Neutrophil (primary cell): ENCODE results near the gene PRKACB.

Source experiments
- H3K27ac ChIP-seq: fragments of 200-600 bp; sonication (generic); 2 replicates; pipeline ENCODE4 v1.5.1; 2016; ENCODE audit warnings: mild to moderate bottlenecking, moderate library complexity
- H3K27me3 ChIP-seq: fragments of 200-600 bp; sonication (generic); 2 replicates; pipeline ENCODE4 v1.6.0; 2016; ENCODE audit warnings: mild to moderate bottlenecking
- H3K36me3 ChIP-seq: fragments of 200-600 bp; sonication (generic); 2 replicates; pipeline ENCODE4 v1.5.1; 2017
- H3K4me1 ChIP-seq, 2 experiments: fragments of 200-600 bp in 1 of 2; sonication (generic) in 1 of 2; 1 replicate in 1 of 2; 2 replicates in 1 of 2; pipeline versions ENCODE4 v1.5.1 to v1.6.1; 2013 to 2016; ENCODE audit warnings: low read depth in 1 of 2, low read length in 1 of 2, mild to moderate bottlenecking in 1 of 2, moderate library complexity in 1 of 2; ENCODE audit not compliant: control insufficient read depth in 1 of 2, insufficient read depth in 1 of 2
- H3K4me3 ChIP-seq, 2 experiments: fragments of 200-600 bp in 1 of 2; sonication (generic) in 1 of 2; 1 replicate in 1 of 2; 2 replicates in 1 of 2; pipeline ENCODE4 v1.5.1; 2013 to 2016; ENCODE audit warnings: low read depth in 1 of 2, low read length in 1 of 2, mild to moderate bottlenecking in 1 of 2, moderate library complexity in 1 of 2
- H3K9me3 ChIP-seq: fragments of 200-600 bp; sonication (generic); 2 replicates; pipeline ENCODE4 v1.5.1; 2016
- TF ChIP-seq, protein P1 (sequence below): fragments of 200-600 bp; sonication (generic); IDR thresholded peaks from 2 replicates; pipeline ENCODE4 v1.5.1; 2016; ENCODE audit warnings: antibody characterized with exemption

The PRKACB gene

DNA sequence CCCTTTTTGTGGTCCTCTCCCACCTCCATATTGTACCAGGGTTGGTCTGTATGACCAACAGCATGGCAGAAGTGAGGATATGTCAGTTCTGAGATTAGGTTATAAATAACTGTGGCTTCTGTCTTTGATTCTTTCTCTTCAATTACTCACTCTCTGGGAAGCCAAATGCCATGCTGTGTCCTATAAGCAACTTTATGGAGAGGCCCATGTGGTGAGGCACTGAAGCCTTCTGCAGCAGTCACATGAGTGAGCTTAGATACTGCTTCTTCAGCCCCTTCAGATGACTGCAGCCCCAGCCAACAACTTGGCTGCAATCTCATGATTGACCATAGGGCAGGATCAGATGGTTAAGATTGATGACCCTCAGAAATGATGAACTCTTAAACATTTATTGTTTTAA, 123.4 kb downstream of the PRKACB start:
- H3K4me3 ChIP-seq, result no peak overlapping the region
- no peaks in the 10 kb centered on the region for H3K9me3 ChIP-seq
- H3K27ac ChIP-seq, result no peak overlapping the region
- TF ChIP-seq, protein P1, sequence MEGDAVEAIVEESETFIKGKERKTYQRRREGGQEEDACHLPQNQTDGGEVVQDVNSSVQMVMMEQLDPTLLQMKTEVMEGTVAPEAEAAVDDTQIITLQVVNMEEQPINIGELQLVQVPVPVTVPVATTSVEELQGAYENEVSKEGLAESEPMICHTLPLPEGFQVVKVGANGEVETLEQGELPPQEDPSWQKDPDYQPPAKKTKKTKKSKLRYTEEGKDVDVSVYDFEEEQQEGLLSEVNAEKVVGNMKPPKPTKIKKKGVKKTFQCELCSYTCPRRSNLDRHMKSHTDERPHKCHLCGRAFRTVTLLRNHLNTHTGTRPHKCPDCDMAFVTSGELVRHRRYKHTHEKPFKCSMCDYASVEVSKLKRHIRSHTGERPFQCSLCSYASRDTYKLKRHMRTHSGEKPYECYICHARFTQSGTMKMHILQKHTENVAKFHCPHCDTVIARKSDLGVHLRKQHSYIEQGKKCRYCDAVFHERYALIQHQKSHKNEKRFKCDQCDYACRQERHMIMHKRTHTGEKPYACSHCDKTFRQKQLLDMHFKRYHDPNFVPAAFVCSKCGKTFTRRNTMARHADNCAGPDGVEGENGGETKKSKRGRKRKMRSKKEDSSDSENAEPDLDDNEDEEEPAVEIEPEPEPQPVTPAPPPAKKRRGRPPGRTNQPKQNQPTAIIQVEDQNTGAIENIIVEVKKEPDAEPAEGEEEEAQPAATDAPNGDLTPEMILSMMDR, result no peak
- H3K27me3 ChIP-seq, result no peaks in the 10 kb centered on the region
- H3K36me3 ChIP-seq, result no peaks in the 10 kb centered on the region
- peaks cover 0 to 9% of the 10 kb centered on the region in 2 experiments for H3K4me1 ChIP-seq

DNA sequence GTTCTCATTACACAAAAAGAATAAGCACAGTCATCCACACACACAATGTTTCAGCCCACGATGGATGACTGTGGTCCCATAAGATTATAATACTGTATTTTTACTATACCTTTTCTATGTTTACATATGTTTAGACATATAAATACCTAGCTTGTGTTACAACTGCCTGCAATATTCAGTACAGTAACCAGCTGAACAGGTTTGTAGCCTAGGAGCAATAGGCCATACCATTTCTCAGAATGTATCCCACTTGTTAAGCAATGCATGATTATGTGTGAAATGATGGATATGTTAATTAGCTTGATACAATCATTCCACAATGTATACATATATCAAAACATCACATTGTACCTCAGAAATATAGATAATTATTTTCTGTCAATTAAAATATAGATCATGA, 124.3 kb downstream of the PRKACB start:
- no peak overlapping the region for H3K27ac ChIP-seq
- H3K4me3 ChIP-seq, result no peak overlapping the region
- H3K4me1 ChIP-seq, result peaks cover 0 to 9% of the 10 kb centered on the region in 2 experiments
- H3K36me3 ChIP-seq, result no peaks in the 10 kb centered on the region
- TF ChIP-seq, protein P1, result no peak
- no peaks in the 10 kb centered on the region for H3K9me3 ChIP-seq
- no peaks in the 10 kb centered on the region for H3K27me3 ChIP-seq

DNA sequence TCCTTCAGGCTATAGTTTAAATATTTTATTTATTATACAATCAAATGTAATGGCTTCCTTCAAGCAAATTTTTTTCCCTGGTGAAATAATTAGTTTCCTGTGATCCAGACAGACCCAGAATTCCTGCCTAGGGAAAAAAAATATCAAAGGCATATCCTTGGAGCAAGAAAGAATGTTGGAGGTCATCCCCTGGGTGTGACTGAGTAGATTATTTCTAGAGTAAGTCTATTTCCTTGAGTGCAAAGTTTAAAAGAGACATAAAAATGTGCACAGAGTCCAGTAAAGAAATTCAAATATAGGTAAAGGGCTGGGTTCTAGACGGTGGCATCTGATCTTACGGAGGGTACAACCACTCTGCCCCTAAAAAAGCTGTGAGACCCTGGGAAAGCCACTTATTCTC, 125.2 kb downstream of the PRKACB start:
- Histone ChIP-seq H3K27me3 (no peaks in the 10 kb centered on the region), H3K36me3 (no peaks in the 10 kb centered on the region), H3K9me3 (no peaks in the 10 kb centered on the region), H3K27ac (no peak overlapping the region), H3K4me1 (peaks cover 0 to 9% of the 10 kb centered on the region in 2 experiments), H3K4me3 (no peak overlapping the region)
- TF ChIP-seq, protein P1, result no peak

DNA sequence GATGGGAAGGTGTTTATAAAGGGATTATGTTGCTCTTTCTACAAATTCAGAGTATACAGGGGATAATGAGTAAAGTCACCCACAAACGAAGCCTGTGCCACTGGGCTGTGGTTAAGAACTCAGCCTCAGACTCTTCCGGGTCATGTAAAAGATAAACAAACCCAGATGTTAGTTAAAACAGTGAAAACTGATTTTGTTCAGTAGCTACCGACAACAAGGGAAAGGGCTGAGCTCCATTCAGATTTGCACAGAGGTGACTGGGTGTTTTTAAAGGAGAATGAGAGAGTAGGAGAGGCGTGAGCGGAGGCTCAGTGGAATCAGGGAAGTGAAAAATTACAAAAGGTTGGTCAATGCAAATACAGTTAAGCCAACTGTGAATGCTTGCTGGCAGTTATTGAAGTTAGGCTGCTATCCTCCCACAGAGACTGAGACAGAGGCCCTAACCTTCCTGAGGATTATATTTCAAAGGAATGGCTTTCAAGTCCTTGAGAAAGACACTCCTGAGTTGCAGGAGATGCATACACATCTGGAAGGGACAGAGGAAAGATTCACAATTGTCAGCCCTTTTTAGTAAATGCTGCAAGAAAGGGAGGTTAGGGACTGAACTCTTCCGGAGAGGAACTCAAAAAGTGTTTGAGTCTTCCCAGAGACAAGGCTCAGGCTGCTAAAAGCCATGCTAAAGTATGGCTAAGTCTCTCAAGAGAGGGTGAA, 127.5 kb downstream of the PRKACB start:
- TF ChIP-seq, protein P1, result no peak
- Histone ChIP-seq H3K4me3 (no peak overlapping the region), H3K36me3 (no peaks in the 10 kb centered on the region), H3K4me1 (peaks cover 0 to 9% of the 10 kb centered on the region in 2 experiments), H3K27ac (no peak overlapping the region), H3K27me3 (no peaks in the 10 kb centered on the region), H3K9me3 (no peaks in the 10 kb centered on the region)

DNA sequence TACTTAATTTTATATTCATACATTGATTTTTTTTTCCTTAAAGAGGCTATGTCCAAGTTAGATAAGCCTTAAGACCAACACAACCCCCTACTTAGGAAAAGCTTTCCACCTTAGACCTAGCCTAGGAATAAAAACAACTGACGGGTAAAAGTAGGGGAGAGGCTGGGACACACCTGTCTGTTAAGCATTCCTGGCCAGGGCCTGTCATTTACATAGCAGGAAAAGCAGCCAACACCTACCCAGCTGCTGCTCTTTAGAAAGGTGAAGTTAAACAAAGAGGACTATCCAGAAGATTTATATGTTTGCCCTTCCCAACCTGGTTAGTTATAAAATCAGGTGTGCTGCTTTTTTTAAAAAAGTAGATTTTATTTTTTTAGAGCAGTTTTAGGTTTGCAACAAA, 128.3 kb downstream of the PRKACB start:
- Histone ChIP-seq H3K27me3 (no peaks in the 10 kb centered on the region), H3K27ac (no peak overlapping the region), H3K36me3 (no peaks in the 10 kb centered on the region), H3K4me1 (peaks cover 0 to 9% of the 10 kb centered on the region in 2 experiments), H3K4me3 (no peak overlapping the region), H3K9me3 (no peaks in the 10 kb centered on the region)
- TF ChIP-seq, protein P1, result no peak
